SK-N-SH (cell line): Measurements from ENCODE around the gene MXRA5.

Experiments used
- CTCF ChIP-seq: fragments of 200-600 bp; sonication (generic); IDR thresholded peaks from 2 replicates; pipeline ENCODE4 v1.6.1; 2017; ENCODE audit warnings: antibody characterized with exemption, mild to moderate bottlenecking, moderate library complexity
- EP300 ChIP-seq, 2 experiments: IDR thresholded peaks; 2 replicates each; pipeline versions ENCODE4 v1.4.0 to v1.6.1; 2012; ENCODE audit warnings: borderline replicate concordance in 1 of 2, low read depth in 1 of 2, low read length in 1 of 2
- FOXM1 ChIP-seq: IDR thresholded peaks from 2 replicates; pipeline ENCODE4 v1.4.0; 2012; ENCODE audit warnings: low read depth, mild to moderate bottlenecking
- MXI1 ChIP-seq: IDR thresholded peaks from 2 replicates; pipeline ENCODE4 v1.6.1; 2012; ENCODE audit warnings: mild to moderate bottlenecking, low read depth, low read length, improper control_type of control experiment
- NRF1 ChIP-seq: IDR thresholded peaks from 2 replicates; pipeline ENCODE4 v1.6.1; 2012; ENCODE audit warnings: low read depth, mild to moderate bottlenecking, low read length
- POLR2AphosphoS5 ChIP-seq: IDR thresholded peaks from 2 replicates; pipeline ENCODE4 v1.6.1; 2012; ENCODE audit warnings: low read depth, low read length
- RAD21 ChIP-seq: IDR thresholded peaks from 2 replicates; pipeline ENCODE4 v1.6.1; 2012; ENCODE audit warnings: mild to moderate bottlenecking, low read length
- REST ChIP-seq: IDR thresholded peaks from 2 replicates; pipeline ENCODE4 v1.6.1; 2012; ENCODE audit warnings: mild to moderate bottlenecking, low read depth, low read length, moderate library complexity
- RFX5 ChIP-seq: IDR thresholded peaks from 2 replicates; pipeline ENCODE4 v1.6.1; 2012; ENCODE audit warnings: mild to moderate bottlenecking, improper control_type of control experiment, low read length
- SIN3A ChIP-seq: IDR thresholded peaks from 2 replicates; pipeline ENCODE4 v1.6.1; 2012; ENCODE audit warnings: low read depth, mild to moderate bottlenecking, low read length, moderate library complexity, borderline replicate concordance
- SMC3 ChIP-seq: IDR thresholded peaks from 2 replicates; pipeline ENCODE4 v1.6.1; 2012; ENCODE audit warnings: low read depth, low read length, improper control_type of control experiment
- TAF1 ChIP-seq: IDR thresholded peaks from 2 replicates; pipeline ENCODE4 v1.6.1; 2012; ENCODE audit warnings: low read depth, mild to moderate bottlenecking, low read length, moderate library complexity, borderline replicate concordance
- TCF12 ChIP-seq: IDR thresholded peaks from 2 replicates; pipeline ENCODE4 v1.4.0; 2012
- TF ChIP-seq, protein P1 (sequence below): IDR thresholded peaks from 2 replicates; pipeline ENCODE4 v1.4.0; 2012; ENCODE audit warnings: low read depth

DNA sequence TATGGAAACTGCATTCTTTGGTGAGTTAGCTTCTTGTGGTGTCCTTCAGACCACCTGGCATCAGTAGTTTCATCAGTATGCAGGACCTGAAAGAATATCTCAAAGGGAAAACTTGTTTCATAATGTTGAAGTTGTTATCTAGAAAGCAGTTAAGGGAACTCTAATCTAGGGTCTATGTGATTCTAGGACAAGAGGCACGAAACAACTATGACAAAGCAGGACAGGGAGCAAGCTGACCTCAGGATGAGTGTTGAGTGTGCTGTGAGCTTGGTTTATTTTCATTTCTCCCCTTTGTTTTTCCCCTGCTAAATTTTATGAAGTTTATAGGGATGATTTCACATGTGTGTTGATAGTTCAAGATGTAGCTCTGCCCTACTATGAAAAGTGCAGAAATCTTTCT is 65.7 kb downstream of the MXRA5 start:
- TF ChIP-seq CTCF: no peak
- TF ChIP-seq TAF1: no peak
- TF ChIP-seq NRF1: no peak
- no peak for TF ChIP-seq MXI1
- no peak for TF ChIP-seq EP300 (IDR thresholded peaks at IDR 0.05; ENCODE audit: borderline replicate concordance in 1 of 2, low read depth in 1 of 2, low read length in 1 of 2)
- no peak for TF ChIP-seq RAD21
- no peak for TF ChIP-seq POLR2AphosphoS5
- no peak for TF ChIP-seq SIN3A
- no peak for TF ChIP-seq FOXM1
- no peak for TF ChIP-seq RFX5
- TF ChIP-seq SMC3: no peak
- no peak for TF ChIP-seq REST
- TF ChIP-seq, protein P1, sequence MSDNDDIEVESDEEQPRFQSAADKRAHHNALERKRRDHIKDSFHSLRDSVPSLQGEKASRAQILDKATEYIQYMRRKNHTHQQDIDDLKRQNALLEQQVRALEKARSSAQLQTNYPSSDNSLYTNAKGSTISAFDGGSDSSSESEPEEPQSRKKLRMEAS: no peak
- no peak for TF ChIP-seq TCF12
